22Rv1 (cell line): ENCODE data around the gene LRRC56.

Experiments
- ZFX ChIP-seq: fragments of 450-650 bp; IDR thresholded peaks from 2 replicates; pipeline ENCODE4 v1.6.1; 2017; ENCODE audit warnings: antibody characterized with exemption, borderline replicate concordance
- TF ChIP-seq, protein P1 (sequence below): fragments of 450-650 bp; IDR thresholded peaks from 2 replicates; pipeline ENCODE4 v1.5.1; 2017; ENCODE audit warnings: mild to moderate bottlenecking

DNA sequence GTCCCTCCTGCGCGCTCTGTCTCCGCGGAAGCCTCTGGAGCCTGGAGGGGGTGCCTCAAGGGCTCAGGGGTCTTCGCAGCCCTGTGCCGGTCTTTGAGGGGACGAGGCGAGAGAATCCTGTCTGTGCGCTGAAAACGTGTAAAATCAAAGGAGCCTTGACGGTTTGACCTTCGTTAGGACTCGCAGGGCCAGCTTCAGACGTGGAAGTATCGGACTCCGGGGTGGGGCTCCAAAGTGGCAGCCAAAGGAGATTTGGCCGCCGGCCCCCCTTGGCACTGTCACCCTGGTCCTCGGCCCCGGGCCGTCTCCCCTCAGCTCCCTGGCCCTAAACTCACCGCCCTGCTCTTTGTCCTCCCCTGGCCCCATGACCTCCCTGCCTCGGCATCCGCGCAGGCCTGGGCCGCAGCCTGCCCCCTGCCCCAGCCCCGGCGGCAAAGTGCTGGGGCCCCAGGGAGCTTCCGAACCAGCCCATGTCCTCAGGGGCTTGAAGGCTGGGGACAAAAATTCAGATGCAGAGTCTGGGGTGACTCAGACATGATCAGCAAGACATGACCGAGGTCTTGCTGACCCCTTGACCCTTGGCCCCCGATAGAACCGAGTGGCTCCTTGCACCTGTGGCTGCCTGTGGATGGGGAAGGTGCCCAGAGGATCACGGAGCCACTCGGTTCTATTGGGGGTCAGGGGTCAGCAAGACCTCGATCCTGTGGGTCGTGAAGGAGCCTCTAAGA lies 32.0 kb downstream of the LRRC56 start:
- TF ChIP-seq, protein P1, sequence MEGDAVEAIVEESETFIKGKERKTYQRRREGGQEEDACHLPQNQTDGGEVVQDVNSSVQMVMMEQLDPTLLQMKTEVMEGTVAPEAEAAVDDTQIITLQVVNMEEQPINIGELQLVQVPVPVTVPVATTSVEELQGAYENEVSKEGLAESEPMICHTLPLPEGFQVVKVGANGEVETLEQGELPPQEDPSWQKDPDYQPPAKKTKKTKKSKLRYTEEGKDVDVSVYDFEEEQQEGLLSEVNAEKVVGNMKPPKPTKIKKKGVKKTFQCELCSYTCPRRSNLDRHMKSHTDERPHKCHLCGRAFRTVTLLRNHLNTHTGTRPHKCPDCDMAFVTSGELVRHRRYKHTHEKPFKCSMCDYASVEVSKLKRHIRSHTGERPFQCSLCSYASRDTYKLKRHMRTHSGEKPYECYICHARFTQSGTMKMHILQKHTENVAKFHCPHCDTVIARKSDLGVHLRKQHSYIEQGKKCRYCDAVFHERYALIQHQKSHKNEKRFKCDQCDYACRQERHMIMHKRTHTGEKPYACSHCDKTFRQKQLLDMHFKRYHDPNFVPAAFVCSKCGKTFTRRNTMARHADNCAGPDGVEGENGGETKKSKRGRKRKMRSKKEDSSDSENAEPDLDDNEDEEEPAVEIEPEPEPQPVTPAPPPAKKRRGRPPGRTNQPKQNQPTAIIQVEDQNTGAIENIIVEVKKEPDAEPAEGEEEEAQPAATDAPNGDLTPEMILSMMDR, result no peak
- TF ChIP-seq ZFX, result no peak
